GM18499 (cell line): ENCODE data around the gene HIPK2.

Source experiments
- ATAC-seq: cut with Tn5 transposase; IDR thresholded peaks from one replicate; pipeline ENCODE4 v1.9.1; 2021; ENCODE audit warnings: moderate number of reproducible peaks; ENCODE audit not compliant: insufficient read depth, unreplicated experiment

Gene HIPK2

DNA sequence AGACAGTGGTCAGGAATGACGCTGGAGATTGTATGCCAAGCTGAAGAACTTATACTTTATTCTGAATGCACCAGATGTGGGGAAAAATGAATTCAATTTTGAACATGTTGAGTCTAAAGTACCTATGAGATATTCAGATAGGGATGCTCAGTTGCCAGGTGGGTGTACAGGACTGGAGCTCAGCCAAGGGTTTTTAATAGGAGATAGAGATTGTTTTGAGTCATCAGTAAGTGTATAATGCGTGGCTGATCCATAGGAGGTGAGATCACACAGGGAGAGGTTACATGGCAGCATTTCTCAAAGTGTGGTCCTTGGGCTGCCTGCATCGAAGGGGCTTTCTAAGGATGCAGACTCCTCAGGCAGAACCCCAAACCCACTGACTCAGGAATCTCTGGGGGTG, 6.8 kb upstream of the HIPK2 start:
- ATAC-seq = no peak

- ATAC-seq = no peak
Measured at GRCh38 chr7:139783647-139784385, 6.0 kb upstream of the HIPK2 start.

GRCh38 chr7:139782932-139783331, 5.1 kb upstream of the HIPK2 start:
- ATAC-seq = no peak

DNA sequence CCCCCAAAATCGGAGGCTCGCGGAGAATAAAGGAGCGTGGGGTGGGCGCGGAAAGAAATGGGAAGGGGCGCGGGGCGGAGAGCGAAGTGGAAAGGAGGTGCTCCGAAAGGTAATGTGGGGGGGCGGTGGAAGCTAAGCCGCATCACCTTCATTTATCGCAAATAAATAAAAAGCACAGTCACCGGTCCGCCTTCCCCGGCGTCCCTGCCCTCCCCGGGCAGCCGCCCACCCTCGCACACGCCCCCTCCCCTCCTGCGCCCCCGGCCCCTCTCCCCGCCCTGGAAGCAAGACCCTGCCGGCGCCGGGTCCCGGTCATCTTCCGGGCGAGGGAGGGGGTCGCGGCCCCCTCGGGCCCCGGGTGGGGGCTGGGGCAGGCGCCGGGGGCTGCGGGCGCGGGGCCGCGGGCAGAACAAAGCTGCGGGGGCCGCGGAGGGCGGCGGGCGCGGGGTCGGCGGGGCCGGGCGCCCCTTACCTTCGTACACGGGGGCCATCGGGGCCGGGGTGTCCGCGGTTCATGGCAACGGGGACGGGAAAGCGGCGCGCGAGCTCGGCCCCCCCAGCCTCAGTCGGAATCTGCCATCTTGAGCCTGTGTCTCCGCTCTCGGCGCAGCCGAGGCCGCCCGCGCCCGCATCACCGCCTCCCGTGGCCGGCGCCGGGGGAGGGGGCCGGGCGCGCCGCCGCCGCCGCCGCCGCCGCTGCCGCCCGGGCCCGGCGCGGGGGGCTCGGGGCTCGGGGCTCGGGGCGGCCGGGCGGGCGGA, 486 bp downstream of the HIPK2 start:
- ATAC-seq = no peak

DNA sequence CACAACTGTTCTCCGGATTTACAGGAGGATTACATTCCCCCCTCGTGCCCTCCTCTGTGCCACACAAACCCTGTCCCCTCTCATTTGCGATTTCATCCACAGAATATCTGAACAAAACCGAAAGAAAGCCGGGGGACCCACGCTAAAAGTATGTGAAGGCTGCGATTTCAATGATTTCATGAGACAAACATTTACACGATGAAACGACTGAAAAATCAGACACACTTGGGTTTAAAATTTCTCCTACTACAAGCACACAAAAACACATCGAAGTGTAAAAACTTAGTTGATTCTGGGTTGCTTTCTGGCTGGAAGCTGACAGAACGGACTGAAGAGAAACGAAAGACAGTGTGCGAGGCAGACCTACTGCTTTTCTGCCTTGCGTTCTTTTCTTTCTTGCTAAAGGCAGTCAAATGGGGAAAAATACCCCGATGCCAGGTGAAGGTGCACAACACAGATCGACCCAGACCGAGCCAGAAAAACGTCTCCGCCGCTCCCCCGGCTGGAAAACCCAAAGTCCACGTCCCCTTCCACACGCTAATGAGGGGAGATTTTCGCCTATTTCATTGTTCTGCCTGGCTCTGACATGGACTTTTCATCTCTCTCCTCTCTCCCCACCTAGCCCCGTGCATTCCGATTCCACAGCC, 1.2 kb downstream of the HIPK2 start:
- ATAC-seq = no peak

DNA sequence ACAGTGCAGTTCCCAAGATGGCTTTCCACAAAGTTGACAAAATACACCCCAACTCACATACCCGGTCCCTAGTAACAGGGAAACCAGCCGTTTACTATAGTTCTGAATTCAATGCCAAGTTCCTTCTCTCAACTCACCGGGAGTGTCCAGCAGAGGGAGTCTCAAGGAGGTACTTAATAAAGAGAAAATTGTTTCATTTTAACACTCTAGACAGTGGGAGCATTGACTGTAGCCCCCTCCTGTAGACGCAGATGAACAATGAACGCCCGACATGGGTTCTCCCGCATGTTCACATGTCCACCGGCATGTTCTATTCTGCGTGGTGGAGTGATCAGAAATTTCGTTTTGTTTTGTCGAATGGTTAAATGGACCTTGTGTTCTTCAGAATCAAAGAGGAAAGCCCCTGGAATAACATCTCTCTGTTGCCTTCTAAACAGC, 1.9 kb downstream of the HIPK2 start:
- no peak for ATAC-seq

GRCh38 chr7:139774376-139774775, 3.4 kb downstream of the HIPK2 start:
- ATAC-seq = no peak

DNA sequence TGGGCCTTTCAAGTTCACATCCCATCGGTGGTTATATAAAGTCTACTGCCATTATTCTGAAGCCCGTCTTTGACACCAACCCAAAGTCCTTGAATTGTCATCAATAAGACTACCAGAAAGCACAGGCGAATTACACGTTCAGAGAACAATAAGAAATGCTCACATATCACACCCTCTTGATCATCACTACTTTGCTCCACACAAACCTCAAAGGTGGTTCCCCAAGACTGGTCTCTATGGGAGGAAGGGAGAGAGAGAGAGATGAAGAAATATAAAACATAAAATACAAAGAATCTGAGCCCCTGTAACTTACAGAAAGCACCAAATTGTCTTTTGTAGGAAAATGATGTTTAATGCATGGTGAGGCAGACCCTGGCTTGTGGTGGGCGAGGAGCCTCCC, 4.4 kb downstream of the HIPK2 start:
- ATAC-seq = no peak

DNA sequence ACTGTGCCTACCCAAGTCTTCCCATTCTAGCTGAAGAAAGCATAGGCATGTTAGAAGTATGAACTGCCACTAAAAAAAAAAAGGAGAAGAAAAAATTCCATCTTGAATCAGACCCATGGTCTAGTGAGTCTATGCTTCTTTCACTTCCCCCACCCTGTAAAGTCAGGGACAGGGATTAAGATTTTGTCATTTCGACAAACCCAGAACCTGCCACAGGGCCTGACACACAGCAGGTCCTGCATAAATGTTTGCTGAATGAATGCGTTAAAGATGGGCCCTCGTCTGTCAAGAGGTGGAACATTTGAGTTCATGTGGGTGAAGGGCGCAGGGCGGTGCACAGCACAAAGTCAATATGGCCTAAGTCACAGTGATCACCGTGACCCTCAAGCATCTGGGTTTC, 4.9 kb downstream of the HIPK2 start:
- ATAC-seq = no peak

DNA sequence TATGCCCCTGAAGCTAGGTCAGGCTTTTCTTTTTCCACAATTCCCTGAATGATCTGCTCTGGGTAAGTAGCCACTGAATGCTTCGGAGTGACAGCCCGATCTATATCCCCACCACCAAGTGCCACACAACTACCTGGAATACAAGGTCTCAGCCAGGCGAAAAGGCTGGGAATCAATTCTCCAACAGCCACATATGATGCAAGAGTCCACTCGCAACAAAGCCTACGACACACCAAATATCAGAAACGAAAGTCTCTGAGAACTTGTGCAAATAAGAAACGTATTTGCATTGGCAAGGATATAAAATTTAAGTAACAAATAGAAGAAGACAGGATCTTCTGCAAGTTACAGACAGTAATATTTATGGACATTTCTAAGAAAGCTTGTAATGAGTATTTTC, 5.7 kb downstream of the HIPK2 start:
- ATAC-seq = no peak

GRCh38 chr7:139771001-139771956, 6.5 kb downstream of the HIPK2 start:
- no peak for ATAC-seq

DNA sequence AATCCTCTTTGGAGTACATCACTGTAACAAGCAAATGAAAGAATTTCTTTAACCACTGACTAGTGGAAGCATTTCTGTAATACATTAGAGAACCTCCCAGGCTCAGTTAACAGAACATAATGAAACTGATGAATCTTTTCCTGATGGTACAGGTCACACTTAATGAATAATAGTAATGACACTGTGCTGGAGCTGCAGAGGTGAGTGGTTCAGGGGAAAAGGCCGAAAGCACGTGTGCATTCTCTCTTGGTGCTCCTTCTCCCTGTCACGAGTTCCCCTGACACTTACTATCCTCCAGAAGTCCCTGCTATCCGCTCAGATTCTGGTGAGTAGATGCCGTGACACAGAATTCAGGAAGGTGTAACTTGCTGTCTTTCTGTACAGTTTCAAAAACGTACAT, 8.0 kb downstream of the HIPK2 start:
- ATAC-seq = no peak

DNA sequence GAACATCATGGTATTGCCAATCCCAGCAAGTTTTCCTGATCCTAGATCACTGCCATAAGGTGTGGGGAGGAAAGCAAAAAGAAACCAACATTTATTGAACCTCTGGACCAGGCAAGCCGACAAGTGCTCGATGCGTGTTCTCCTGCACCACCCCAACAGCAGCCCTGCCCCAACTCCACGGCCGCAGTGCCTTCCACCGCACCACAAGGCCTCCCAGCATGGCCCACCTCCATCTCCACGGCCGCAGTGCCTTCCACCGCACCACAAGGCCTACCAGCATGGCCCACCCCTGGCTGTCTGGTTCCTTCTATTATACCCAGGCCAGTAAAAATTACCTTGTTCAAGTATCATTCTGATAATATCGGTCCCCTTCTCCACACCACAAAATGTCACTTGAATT, 8.7 kb downstream of the HIPK2 start:
- ATAC-seq = no peak

- ATAC-seq = no peak
Measured at GRCh38 chr7:139768249-139768824, 9.5 kb downstream of the HIPK2 start.

- peak; percentile 46 for ATAC-seq
Measured at GRCh38 chr7:139767561-139767982, 10.2 kb downstream of the HIPK2 start.

DNA sequence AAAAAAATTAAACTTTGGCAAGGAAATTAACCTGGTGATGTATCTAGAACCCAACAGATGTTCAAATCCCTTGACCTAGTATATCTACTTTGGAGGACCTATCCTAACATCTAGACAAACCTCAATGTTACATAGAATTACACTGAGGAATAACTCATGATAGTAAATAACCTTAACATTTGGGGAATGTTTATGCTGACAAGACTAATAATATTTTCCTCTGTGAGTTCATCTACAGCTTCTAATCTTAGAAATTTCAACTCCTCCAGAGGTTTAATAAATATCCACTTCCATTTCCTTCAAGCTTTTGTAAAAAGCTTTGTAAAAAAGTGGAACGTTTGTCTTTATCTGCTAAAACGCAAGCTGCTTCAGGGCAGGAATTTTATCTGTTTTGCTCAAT, 12.7 kb downstream of the HIPK2 start:
- ATAC-seq = no peak

DNA sequence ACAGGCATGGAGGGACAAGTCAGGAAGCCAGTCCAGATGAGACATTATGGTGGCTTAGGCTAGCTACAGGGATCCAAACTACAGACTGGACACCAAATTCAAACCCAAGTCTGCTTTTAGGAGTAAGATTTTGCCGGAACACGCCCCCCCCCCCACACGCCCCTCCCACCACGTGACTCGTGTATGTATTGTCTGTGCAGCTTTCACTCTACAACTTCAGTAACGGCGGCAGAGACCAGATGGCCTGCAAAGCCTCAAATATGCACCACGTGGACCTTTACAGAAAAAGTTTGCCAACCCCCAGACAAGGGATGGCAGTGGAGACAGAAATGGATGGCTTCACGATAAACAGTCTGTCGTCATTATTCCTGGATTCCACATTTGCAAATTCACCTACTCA, 14.5 kb downstream of the HIPK2 start:
- ATAC-seq = no peak

- ATAC-seq = no peak
Measured at GRCh38 chr7:139762886-139763285, 14.9 kb downstream of the HIPK2 start.

DNA sequence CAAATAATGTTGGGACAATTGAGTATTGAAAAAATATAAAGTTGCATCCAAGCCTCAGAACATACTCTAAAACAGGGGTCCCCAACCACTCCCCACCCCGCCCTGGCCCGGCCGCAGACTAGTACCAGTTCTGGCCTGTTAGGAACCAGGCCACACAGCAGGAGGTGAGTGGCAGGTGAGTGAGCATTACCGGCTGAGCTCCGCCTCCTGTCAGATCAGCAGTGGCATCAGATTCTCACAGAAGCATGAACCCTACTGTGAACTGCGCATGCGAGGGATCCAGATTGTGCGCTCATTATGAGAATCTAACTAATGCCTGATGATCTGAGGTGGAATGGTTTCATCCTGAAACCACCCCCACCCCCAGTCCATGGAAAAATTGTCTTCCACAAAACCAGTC, 19.4 kb downstream of the HIPK2 start:
- ATAC-seq = no peak

- no peak for ATAC-seq
Measured at GRCh38 chr7:139757968-139758367, 19.8 kb downstream of the HIPK2 start.
